Heart left ventricle (tissue), 16 donors: ENCODE measurements around the gene KEL. TPM values are rescaled to one million over a fixed set of nuclear protein-coding genes. Genes with fewer than 3 reads are reported as not detected.

Experiments used
- ATAC-seq, 4 donors: fragments of 200-7000 bp; cut with Tn5 transposase; one replicate each; pipeline ENCODE4 v1.9.1; 2020 to 2022; ENCODE audit warnings: moderate library complexity in 4 of 4, mild to moderate bottlenecking in 3 of 4, moderate number of reproducible peaks in 1 of 4
- DNase-seq, 5 donors: peaks; one replicate each; pipeline ENCODE4 v3.0.0-alpha.2; 2020
- H3K27ac ChIP-seq, 12 donors: fragments of 200-600 bp; sonication (generic) in 4 of 12; one replicate each; pipeline versions ENCODE4 v1.5.0 to v1.8.0; 2016 to 2022; ENCODE audit warnings: mild to moderate bottlenecking in 2 of 12
- H3K27me3 ChIP-seq, 9 donors: fragments of 200-600 bp; sonication (generic) in 2 of 9; one replicate each; pipeline versions ENCODE4 v1.5.1 to v1.8.0; 2016 to 2022; ENCODE audit warnings: mild to moderate bottlenecking in 3 of 9
- H3K36me3 ChIP-seq, 9 donors: fragments of 200-600 bp; sonication (generic) in 2 of 9; one replicate each; pipeline versions ENCODE4 v1.5.0 to v1.8.0; 2018 to 2022; ENCODE audit warnings: mild to moderate bottlenecking in 2 of 9
- H3K4me1 ChIP-seq, 12 donors: fragments of 200-600 bp; sonication (generic) in 4 of 12; one replicate each; pipeline versions ENCODE4 v1.5.0 to v1.8.0; 2016 to 2022; ENCODE audit warnings: mild to moderate bottlenecking in 3 of 12
- H3K4me3 ChIP-seq, 12 donors: fragments of 200-600 bp; sonication (generic) in 4 of 12; one replicate each; pipeline versions ENCODE4 v1.5.0 to v1.8.0; 2017 to 2022; ENCODE audit warnings: mild to moderate bottlenecking in 9 of 12, moderate library complexity in 4 of 12
- H3K9me3 ChIP-seq, 12 donors: fragments of 200-600 bp; sonication (generic) in 4 of 12; one replicate each; pipeline versions ENCODE4 v1.5.0 to v1.8.0; 2016 to 2022; ENCODE audit warnings: mild to moderate bottlenecking in 1 of 12
- POLR2A ChIP-seq, 2 donors: fragments of 450-650 bp; IDR thresholded peaks; one replicate each; pipeline ENCODE4 v1.6.1; 2017; ENCODE audit warnings: antibody characterized with exemption in 2 of 2, mild to moderate bottlenecking in 2 of 2, moderate library complexity in 2 of 2
- WGBS, 4 donors: extraction: QIAGEN DNeasy Blood & Tissue Kit in 2 of 4; methylation state at CpG; one replicate each; pipeline versions ENCODE4 v1.1.5 to v1.1.7; 2013 to 2018; 5-methylcytosine and 5-hydroxymethylcytosine counted together
- intact Hi-C, 10 donors: fragments of 100-400 bp; cut with DNase I; formaldehyde crosslinking; loops; one replicate each; pipeline versions ENCODE4 v1.11.1 to v1.14.2; 2022
- polyA plus RNA-seq, 2 donors: library from polyadenylated mRNA; stranded (reverse); fragments of 200-250 nt; gene quantifications; one replicate each; pipeline ENCODE4 v1.2.3, GENCODE V29; 2013
- total RNA-seq, 9 donors: library from RNA; depleted of rRNA in 2 of 9; stranded (reverse); fragments of >200 nt in 2 of 9; fragmentation: NEBNext Ultra II Directional in 3 of 9; extraction: Animal tissue kit (Norgen Biotek cat#: 25700) in 3 of 9; gene quantifications; one replicate each; pipeline versions ENCODE4 v1.1.0 to v1.2.4, GENCODE V29; 2016 to 2023
- TF ChIP-seq, protein P1 (sequence below), 12 donors: fragments of 200-600 bp; sonication (generic) in 4 of 12; IDR thresholded peaks; one replicate each; pipeline versions ENCODE4 v1.5.0 to v1.8.0; 2018 to 2022; ENCODE audit warnings: antibody characterized with exemption in 12 of 12, mild to moderate bottlenecking in 5 of 12
- donor health status: ischemic (EF 13 %, LVEDD 7.1; RV severe dilation, severe dysfunction).
- donor health status: healthy with polysubstance abuse.
- donor health status: DM: no; HTN: yes; CAD: no.
- donor health status: DM: no; HTN: no; CAD: no.
- donor health status: ischemic (EF 25% LVEDD 6.9; RV normal size, moderate dysfunction).
- donor health status: ischemic (EF 25% LVEDD 5.7; RV mildly dilated, moderate dysfunction).
- donor health status: healthy.
- donor health status: DM: yes; HTN: yes; CAD: no.
- donor health status: ischemic (EF 35%, LVEDD 5.7; RV mildly dilated, moderate dysfunction).
- donor health status: nonischemic (EF 11% LVEDD 7.7; RV severe dilation, severe dysfunction).
- donor health status: DM: yes; HTN: yes; CAD: no.
- donor health status: PGD.
- donor health status: ischemic (EF 29% LVEDD 5.4; RV normal size, mild dysfunction).
- donor health status: nonischemic (EF 23%, LVEDD 6.1; RV moderate dilation, normal function).

The KEL gene
- total and polyA plus RNA-seq, 11 donors = 0.17 to 1.8 (median 0.56) TPM; not detected in 4

DNA sequence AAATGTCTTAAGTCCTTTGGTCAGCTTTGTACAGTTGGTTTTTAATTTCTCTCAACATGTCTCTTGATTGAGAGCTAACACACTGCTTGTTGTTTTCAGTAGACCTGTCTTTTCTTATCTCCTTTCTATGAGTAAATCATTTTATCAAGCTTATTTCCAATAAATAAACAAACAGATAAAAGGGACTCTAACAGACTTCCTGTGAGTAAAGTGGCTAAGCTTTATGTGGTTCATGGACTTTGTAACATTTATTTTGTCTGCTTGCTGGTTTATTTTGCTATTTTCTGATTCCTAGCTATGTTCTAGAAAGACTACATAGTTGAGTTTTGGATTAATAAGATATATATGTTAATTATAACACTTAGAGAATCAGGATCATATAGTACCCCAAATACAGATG, 37.6 kb upstream of the KEL start:
- Histone ChIP-seq H3K27me3 (no peaks in the 10 kb centered on the region), H3K36me3 (no peaks in the 10 kb centered on the region), H3K4me1 (peaks cover 0 to 5% (median 0%) of the 10 kb centered on the region in 12 donors), H3K9me3 (peaks cover 0 to 10% (median 0%) of the 10 kb centered on the region in 12 donors), H3K4me3 (no peak overlapping the region), H3K27ac (no peak overlapping the region)
- intact Hi-C loops = loop anchor here in 4 of 10 donors (5.0 kb wide), 2 partner anchors 142 to 147 kb away; partner anchors contain the start of gene EPHB6 (in 1 of the 4)
- no peak for TF ChIP-seq POLR2A (IDR thresholded peaks at IDR 0.05)
- TF ChIP-seq, protein P1, sequence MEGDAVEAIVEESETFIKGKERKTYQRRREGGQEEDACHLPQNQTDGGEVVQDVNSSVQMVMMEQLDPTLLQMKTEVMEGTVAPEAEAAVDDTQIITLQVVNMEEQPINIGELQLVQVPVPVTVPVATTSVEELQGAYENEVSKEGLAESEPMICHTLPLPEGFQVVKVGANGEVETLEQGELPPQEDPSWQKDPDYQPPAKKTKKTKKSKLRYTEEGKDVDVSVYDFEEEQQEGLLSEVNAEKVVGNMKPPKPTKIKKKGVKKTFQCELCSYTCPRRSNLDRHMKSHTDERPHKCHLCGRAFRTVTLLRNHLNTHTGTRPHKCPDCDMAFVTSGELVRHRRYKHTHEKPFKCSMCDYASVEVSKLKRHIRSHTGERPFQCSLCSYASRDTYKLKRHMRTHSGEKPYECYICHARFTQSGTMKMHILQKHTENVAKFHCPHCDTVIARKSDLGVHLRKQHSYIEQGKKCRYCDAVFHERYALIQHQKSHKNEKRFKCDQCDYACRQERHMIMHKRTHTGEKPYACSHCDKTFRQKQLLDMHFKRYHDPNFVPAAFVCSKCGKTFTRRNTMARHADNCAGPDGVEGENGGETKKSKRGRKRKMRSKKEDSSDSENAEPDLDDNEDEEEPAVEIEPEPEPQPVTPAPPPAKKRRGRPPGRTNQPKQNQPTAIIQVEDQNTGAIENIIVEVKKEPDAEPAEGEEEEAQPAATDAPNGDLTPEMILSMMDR (IDR thresholded peaks at IDR 0.05) = no peak
- DNase-seq (no peak), ATAC-seq (no peak)

DNA sequence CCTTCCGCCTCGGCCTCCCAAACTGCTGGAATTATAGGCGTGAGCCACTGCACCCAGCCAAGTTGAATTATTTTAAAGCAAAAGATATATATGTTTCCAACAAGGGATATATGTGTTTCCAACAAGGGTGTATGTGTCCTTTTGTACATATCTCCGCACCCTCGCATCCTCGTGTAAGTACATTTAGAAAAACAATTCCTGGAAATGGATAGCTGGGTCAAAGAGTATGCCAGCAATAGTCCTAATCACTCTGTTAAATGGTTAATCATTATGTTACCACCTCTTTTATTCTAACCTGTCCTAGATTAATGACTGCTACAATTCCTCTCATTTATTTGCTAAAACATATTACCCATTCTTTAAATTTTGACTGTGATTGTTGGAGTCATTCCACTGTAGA, 36.8 kb upstream of the KEL start:
- Histone ChIP-seq H3K4me3 (no peak overlapping the region), H3K27ac (no peak overlapping the region), H3K27me3 (no peaks in the 10 kb centered on the region), H3K9me3 (peaks cover 0 to 10% (median 0%) of the 10 kb centered on the region in 12 donors), H3K4me1 (peaks cover 0 to 5% (median 0%) of the 10 kb centered on the region in 12 donors), H3K36me3 (no peaks in the 10 kb centered on the region)
- ATAC-seq (no peak), DNase-seq (no peak)
- no peak for TF ChIP-seq POLR2A (IDR thresholded peaks at IDR 0.05)
- TF ChIP-seq, protein P1 (IDR thresholded peaks at IDR 0.05) = no peak
- 80 to 83% (median 81%) methylated on average over 6 of the region's 6 CpGs for WGBS, 4 donors
- intact Hi-C loops = no loop called here

DNA sequence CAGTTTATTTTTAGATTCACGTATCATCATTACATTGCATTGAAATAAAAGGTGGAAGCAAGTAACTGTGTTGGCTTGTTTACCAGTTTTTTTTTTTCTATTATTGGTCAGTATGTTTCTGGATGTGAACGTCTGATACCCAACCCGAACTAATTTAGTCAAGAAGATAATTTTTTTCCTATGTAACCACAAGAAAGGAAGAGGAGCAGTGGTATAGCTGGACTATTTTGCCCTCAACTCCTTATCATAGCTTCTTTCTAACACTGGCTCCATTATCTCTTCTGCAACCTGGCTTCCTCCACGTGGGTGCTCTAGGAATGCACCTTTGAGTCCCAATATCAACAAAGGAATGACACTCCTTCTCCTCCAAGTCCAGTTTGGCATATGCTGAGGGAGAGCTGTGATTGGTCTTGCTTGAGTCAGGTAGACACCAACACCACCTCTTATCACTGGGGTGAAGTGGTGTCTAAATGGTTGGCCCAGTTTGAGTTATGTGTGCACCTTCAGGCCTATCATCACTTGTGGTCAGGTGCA, 35.4 kb upstream of the KEL start:
- Histone ChIP-seq H3K36me3 (no peaks in the 10 kb centered on the region), H3K4me3 (no peak overlapping the region), H3K27ac (no peak overlapping the region), H3K27me3 (no peaks in the 10 kb centered on the region), H3K4me1 (no peaks in the 10 kb centered on the region), H3K9me3 (peaks cover 0 to 10% (median 0%) of the 10 kb centered on the region in 12 donors)
- WGBS, 4 donors = 50 to 54% (median 52%) methylated on average over 4 of the region's 4 CpGs
- TF ChIP-seq, protein P1 (IDR thresholded peaks at IDR 0.05) = no peak
- TF ChIP-seq POLR2A (IDR thresholded peaks at IDR 0.05) = no peak
- intact Hi-C loops = no loop called here
- ATAC-seq (no peak), DNase-seq (no peak)

DNA sequence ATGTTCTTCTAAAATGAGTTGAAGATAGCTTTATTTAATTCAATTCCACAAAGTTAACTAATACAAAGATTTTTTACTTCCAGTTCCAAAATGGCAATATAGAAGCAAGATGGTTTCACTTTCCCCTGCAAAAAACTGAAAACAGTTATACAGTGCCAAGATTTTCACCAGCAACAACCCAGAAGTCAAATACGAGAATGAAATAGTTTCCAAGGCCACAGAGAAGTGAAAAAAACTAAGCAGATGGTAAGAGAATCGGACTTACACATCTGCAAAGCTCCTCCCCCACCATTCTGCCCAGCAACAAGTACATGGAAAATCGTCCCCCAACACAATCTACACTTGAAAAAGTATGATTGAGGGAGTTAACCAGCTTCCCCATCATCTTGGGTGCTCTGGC, 30.3 kb upstream of the KEL start:
- Histone ChIP-seq H3K4me3 (no peak overlapping the region), H3K36me3 (no peaks in the 10 kb centered on the region), H3K9me3 (peaks cover 0 to 5% (median 0%) of the 10 kb centered on the region in 12 donors), H3K27ac (no peak overlapping the region), H3K4me1 (no peaks in the 10 kb centered on the region), H3K27me3 (no peaks in the 10 kb centered on the region)
- DNase-seq (no peak), ATAC-seq (no peak)
- WGBS, 4 donors = 34 to 51% (median 41%) methylated on average over 3 of the region's 3 CpGs
- TF ChIP-seq, protein P1 (IDR thresholded peaks at IDR 0.05) = no peak
- no peak for TF ChIP-seq POLR2A (IDR thresholded peaks at IDR 0.05)
- intact Hi-C loops = no loop called here
